HEK293 (cell line): ENCODE measurements around the gene SRRM4.

Experiments used
- CTCF ChIP-seq: fragments of 450-650 bp; formaldehyde crosslinking; IDR thresholded peaks from 2 replicates; pipeline ENCODE4 v1.5.1; 2016; ENCODE audit warnings: missing biosample characterization, missing genetic modification characterization
- GLI4 ChIP-seq: fragments of 450-650 bp; formaldehyde crosslinking; IDR thresholded peaks from 2 replicates; pipeline ENCODE4 v1.5.1; 2016; ENCODE audit warnings: missing biosample characterization, missing genetic modification characterization
- HIC1 ChIP-seq: fragments of 450-650 bp; formaldehyde crosslinking; IDR thresholded peaks from 2 replicates; pipeline ENCODE4 v1.5.1; 2016; ENCODE audit warnings: missing biosample characterization, missing genetic modification characterization
- OSR2 ChIP-seq: fragments of 450-650 bp; formaldehyde crosslinking; IDR thresholded peaks from 2 replicates; pipeline ENCODE4 v1.5.1; 2016; ENCODE audit warnings: missing biosample characterization, missing genetic modification characterization
- TRIM28 ChIP-seq: IDR thresholded peaks from 2 replicates; pipeline ENCODE4 v1.6.1; 2011; ENCODE audit warnings: low read length, control low read depth, borderline replicate concordance
- ZNF114 ChIP-seq: fragments of 450-650 bp; formaldehyde crosslinking; IDR thresholded peaks from 2 replicates; pipeline ENCODE4 v1.5.0; 2017; ENCODE audit warnings: missing biosample characterization, missing genetic modification characterization
- ZNF140 ChIP-seq: fragments of 450-650 bp; formaldehyde crosslinking; IDR thresholded peaks from 2 replicates; pipeline ENCODE4 v1.5.1; 2016; ENCODE audit warnings: missing biosample characterization, missing genetic modification characterization
- ZNF24 ChIP-seq: fragments of 450-650 bp; formaldehyde crosslinking; IDR thresholded peaks from 2 replicates; pipeline ENCODE4 v1.5.1; 2016; ENCODE audit warnings: missing biosample characterization, missing genetic modification characterization
- ZNF292 ChIP-seq: fragments of 450-650 bp; formaldehyde crosslinking; IDR thresholded peaks from 2 replicates; pipeline ENCODE4 v1.5.1; 2016; ENCODE audit warnings: low read depth, missing biosample characterization, missing genetic modification characterization, borderline replicate concordance
- ZNF530 ChIP-seq: fragments of 450-650 bp; formaldehyde crosslinking; IDR thresholded peaks from 2 replicates; pipeline ENCODE4 v1.5.1; 2016; ENCODE audit warnings: low read depth, missing biosample characterization, missing genetic modification characterization
- ZNF558 ChIP-seq: fragments of 450-650 bp; formaldehyde crosslinking; IDR thresholded peaks from 2 replicates; pipeline ENCODE4 v1.5.1; 2016; ENCODE audit warnings: missing biosample characterization, missing genetic modification characterization
- ZSCAN16 ChIP-seq: fragments of 450-650 bp; formaldehyde crosslinking; IDR thresholded peaks from 2 replicates; pipeline ENCODE4 v1.5.1; 2016; ENCODE audit warnings: missing biosample characterization, missing genetic modification characterization
- ZSCAN5A ChIP-seq: fragments of 450-650 bp; formaldehyde crosslinking; IDR thresholded peaks from 2 replicates; pipeline ENCODE4 v1.5.1; 2016; ENCODE audit warnings: missing biosample characterization, missing genetic modification characterization

GRCh38 chr12:119047641-119048040 is 66.3 kb downstream of the SRRM4 start:
- TF ChIP-seq ZSCAN5A (tag by site-specific recombination): no peak
- TF ChIP-seq ZNF114 (tag by site-specific recombination): no peak
- no peak for TF ChIP-seq ZSCAN16 (tag by site-specific recombination)
- no peak for TF ChIP-seq CTCF (tag by site-specific recombination)
- no peak for TF ChIP-seq HIC1 (tag by site-specific recombination)
- no peak for TF ChIP-seq OSR2
- TF ChIP-seq GLI4: no peak
- no peak for TF ChIP-seq ZNF24 (tag by site-specific recombination)
- TF ChIP-seq TRIM28: no peak
- TF ChIP-seq ZNF530: no peak
- no peak for TF ChIP-seq ZNF140 (tag by site-specific recombination)
- TF ChIP-seq ZNF292 (tag by site-specific recombination): no peak
- TF ChIP-seq ZNF558 (tag by site-specific recombination): no peak
